HUES64 (cell line): Measurements from ENCODE around the gene PCDHB16.
"Not testable (repeated sequence)": the region's sequence is repeated elsewhere in the genome, so short reads cannot be mapped to it uniquely, and the experiment has no call there.

Experiments used
- H3K27ac ChIP-seq: 2 replicates; pipeline ENCODE4 v1.7.0; 2013; ENCODE audit warnings: low read depth, low read length, inconsistent platforms
- H3K27me3 ChIP-seq: 2 replicates; pipeline ENCODE4 v1.6.1; 2013; ENCODE audit warnings: mild to moderate bottlenecking, low read length; ENCODE audit not compliant: insufficient read depth
- H3K36me3 ChIP-seq: 2 replicates; pipeline ENCODE4 v1.6.1; 2013; ENCODE audit warnings: mild to moderate bottlenecking, low read length; ENCODE audit not compliant: insufficient read depth
- H3K4me1 ChIP-seq: 2 replicates; pipeline ENCODE4 v1.6.1; 2013; ENCODE audit warnings: mild to moderate bottlenecking, low read length, moderate library complexity; ENCODE audit not compliant: insufficient read depth
- H3K4me3 ChIP-seq: 2 replicates; pipeline ENCODE4 v1.5.1; 2013; ENCODE audit warnings: mild to moderate bottlenecking, low read length, moderate library complexity
- H3K9ac ChIP-seq: 2 replicates; pipeline ENCODE4 v1.6.1; 2013; ENCODE audit warnings: mild to moderate bottlenecking, low read depth, low read length
- H3K9me3 ChIP-seq: 2 replicates; pipeline ENCODE4 v1.6.1; 2013; ENCODE audit warnings: low read depth, low read length; ENCODE audit not compliant: insufficient read depth
- WGBS: fragments of 150-250, 120-280 bp; methylation state at CpG from one replicate; pipeline ENCODE4 v1.1.7; 2013; ENCODE audit warnings: missing lambda C conversion rate; 5-methylcytosine and 5-hydroxymethylcytosine counted together

Gene PCDHB16

GRCh38 chr5:141186897-141187512 is 4.8 kb downstream of the PCDHB16 start, which contains the start of gene PCDHB9:
PCDHB9 (plus strand) TSS chr5:141187161; CDS start chr5:141187319, 158 bp downstream.
- 51% methylated on average over 7 of the region's 9 CpGs for WGBS
- Histone ChIP-seq H3K4me1 (no peaks in the 10 kb centered on the region), H3K27ac (no peak within 1 kb of the TSS), H3K36me3 (no peaks in the 10 kb centered on the region), H3K27me3 (no peaks in the 10 kb centered on the region), H3K9ac (no peak within 1 kb of the TSS), H3K4me3 (no peak within 1 kb of the TSS), H3K9me3 (peaks cover 7% of the 10 kb centered on the region; the same call in 1 of the 2 replicates)

- H3K4me3 ChIP-seq, H3K9ac ChIP-seq, H3K27me3 ChIP-seq, H3K36me3 ChIP-seq, H3K9me3 ChIP-seq, H3K4me1 ChIP-seq, H3K27ac ChIP-seq: not testable (repeated sequence)
- 96% methylated on average over 27 of the region's 37 CpGs for WGBS
These were observed 6.5 kb downstream of the PCDHB16 start for GRCh38 chr5:141188682-141189081.

- H3K9ac ChIP-seq, H3K36me3 ChIP-seq, H3K27ac ChIP-seq, H3K4me1 ChIP-seq, H3K4me3 ChIP-seq, H3K27me3 ChIP-seq, H3K9me3 ChIP-seq: not testable (repeated sequence)
- 95% methylated on average over 30 of the region's 35 CpGs for WGBS
These were observed 6.9 kb downstream of the PCDHB16 start for GRCh38 chr5:141189131-141189530.

GRCh38 chr5:141192110-141192725 is 10.0 kb downstream of the PCDHB16 start, which contains the start of gene PCDHB10:
PCDHB10 (plus strand) TSS chr5:141192353; CDS start chr5:141192553, 200 bp downstream.
- H3K27ac ChIP-seq = no peak within 1 kb of the TSS
- H3K36me3 ChIP-seq = no peaks in the 10 kb centered on the region
- 26% methylated on average over 8 of the region's 10 CpGs for WGBS
- peaks cover 22% of the 10 kb centered on the region; the same call in 1 of the 2 replicates for H3K9me3 ChIP-seq
- H3K9ac ChIP-seq = peak within 1 kb of the TSS; percentile 60; the same call in 1 of the 2 replicates
- peak within 1 kb of the TSS; percentile 57 for H3K4me3 ChIP-seq
- no peaks in the 10 kb centered on the region for H3K4me1 ChIP-seq
- no peaks in the 10 kb centered on the region for H3K27me3 ChIP-seq

- not testable (repeated sequence) for H3K9ac ChIP-seq, H3K36me3 ChIP-seq, H3K4me3 ChIP-seq, H3K4me1 ChIP-seq, H3K27ac ChIP-seq, H3K27me3 ChIP-seq
- peaks cover 22% of the 10 kb centered on the region; the same call in 1 of the 2 replicates for H3K9me3 ChIP-seq
- WGBS = 92% methylated on average over 30 of the region's 37 CpGs
These were observed 12.1 kb downstream of the PCDHB16 start for GRCh38 chr5:141194332-141194731.

- no peaks in the 10 kb centered on the region for H3K27me3 ChIP-seq
- WGBS = 56% methylated on average over 2 of the region's 3 CpGs
- H3K36me3 ChIP-seq = no peaks in the 10 kb centered on the region
- H3K27ac ChIP-seq = no peak overlapping the region
- H3K4me3 ChIP-seq = no peak overlapping the region
- H3K9me3 ChIP-seq = peaks cover 22% of the 10 kb centered on the region; the same call in 1 of the 2 replicates
- no peaks in the 10 kb centered on the region for H3K4me1 ChIP-seq
- no peak overlapping the region for H3K9ac ChIP-seq
These were observed 14.2 kb downstream of the PCDHB16 start for GRCh38 chr5:141196363-141196762.

GRCh38 chr5:141199359-141200235 is 17.4 kb downstream of the PCDHB16 start, which contains the start of gene PCDHB11:
PCDHB11 (plus strand) TSS chr5:141199627; CDS start chr5:141199775, 148 bp downstream.
- Histone ChIP-seq H3K9ac (no peak within 1 kb of the TSS), H3K27ac (no peak within 1 kb of the TSS), H3K27me3 (no peaks in the 10 kb centered on the region), H3K36me3 (no peaks in the 10 kb centered on the region), H3K9me3 (peaks cover 22% of the 10 kb centered on the region; the same call in 1 of the 2 replicates), H3K4me3 (peak within 1 kb of the TSS; percentile 17; the same call in 1 of the 2 replicates), H3K4me1 (no peaks in the 10 kb centered on the region)
- 81% methylated on average over 20 of the region's 21 CpGs for WGBS

- H3K27ac ChIP-seq = not testable (repeated sequence)
These were observed 18.9 kb downstream of the PCDHB16 start for GRCh38 chr5:141201126-141201525.

GRCh38 chr5:141201646-141202045 is 19.5 kb downstream of the PCDHB16 start:
- WGBS = 96% methylated on average over 33 of the region's 35 CpGs
- H3K9me3 ChIP-seq, H3K27ac ChIP-seq, H3K27me3 ChIP-seq, H3K4me3 ChIP-seq, H3K9ac ChIP-seq, H3K4me1 ChIP-seq, H3K36me3 ChIP-seq: not testable (repeated sequence)

More at GRCh38 chr5:141201126-141201525, 18.9 kb downstream of the PCDHB16 start:
- H3K4me3 ChIP-seq, H3K27me3 ChIP-seq, H3K9me3 ChIP-seq, H3K4me1 ChIP-seq, H3K36me3 ChIP-seq, H3K9ac ChIP-seq: not testable (repeated sequence)
- 94% methylated on average over 21 of the region's 38 CpGs for WGBS

- H3K27me3 ChIP-seq = no peaks in the 10 kb centered on the region
- H3K9me3 ChIP-seq = no peaks in the 10 kb centered on the region
- H3K9ac ChIP-seq = no peak within 1 kb of the TSS
- H3K36me3 ChIP-seq = no peaks in the 10 kb centered on the region
- H3K4me3 ChIP-seq = peak within 1 kb of the TSS; percentile 33
- no peak within 1 kb of the TSS for H3K27ac ChIP-seq
- 87% methylated on average over 10 of the region's 11 CpGs for WGBS
- H3K4me1 ChIP-seq = no peaks in the 10 kb centered on the region
These were observed 26.3 kb downstream of the PCDHB16 start, which contains the start of gene PCDHB12 for GRCh38 chr5:141208478-141208877. PCDHB12 (plus strand) TSS chr5:141208719; CDS start chr5:141208908, 189 bp downstream.

GRCh38 chr5:141210281-141210680 is 28.1 kb downstream of the PCDHB16 start:
- H3K9me3 ChIP-seq, H3K27me3 ChIP-seq, H3K4me3 ChIP-seq, H3K9ac ChIP-seq, H3K4me1 ChIP-seq, H3K27ac ChIP-seq, H3K36me3 ChIP-seq: not testable (repeated sequence)
- WGBS = 96% methylated on average over 26 of the region's 39 CpGs
